GM21381 (cell line): ENCODE measurements around the gene HYKK.
"Not testable (repeated sequence)": the region's sequence is repeated elsewhere in the genome, so short reads cannot be mapped to it uniquely, and the experiment has no call there.

Experiments
- ATAC-seq: cut with Tn5 transposase; IDR thresholded peaks from one replicate; pipeline ENCODE4 v1.9.1; 2021; ENCODE audit warnings: mild to moderate bottlenecking, moderate library complexity; ENCODE audit not compliant: unreplicated experiment

Gene HYKK

DNA sequence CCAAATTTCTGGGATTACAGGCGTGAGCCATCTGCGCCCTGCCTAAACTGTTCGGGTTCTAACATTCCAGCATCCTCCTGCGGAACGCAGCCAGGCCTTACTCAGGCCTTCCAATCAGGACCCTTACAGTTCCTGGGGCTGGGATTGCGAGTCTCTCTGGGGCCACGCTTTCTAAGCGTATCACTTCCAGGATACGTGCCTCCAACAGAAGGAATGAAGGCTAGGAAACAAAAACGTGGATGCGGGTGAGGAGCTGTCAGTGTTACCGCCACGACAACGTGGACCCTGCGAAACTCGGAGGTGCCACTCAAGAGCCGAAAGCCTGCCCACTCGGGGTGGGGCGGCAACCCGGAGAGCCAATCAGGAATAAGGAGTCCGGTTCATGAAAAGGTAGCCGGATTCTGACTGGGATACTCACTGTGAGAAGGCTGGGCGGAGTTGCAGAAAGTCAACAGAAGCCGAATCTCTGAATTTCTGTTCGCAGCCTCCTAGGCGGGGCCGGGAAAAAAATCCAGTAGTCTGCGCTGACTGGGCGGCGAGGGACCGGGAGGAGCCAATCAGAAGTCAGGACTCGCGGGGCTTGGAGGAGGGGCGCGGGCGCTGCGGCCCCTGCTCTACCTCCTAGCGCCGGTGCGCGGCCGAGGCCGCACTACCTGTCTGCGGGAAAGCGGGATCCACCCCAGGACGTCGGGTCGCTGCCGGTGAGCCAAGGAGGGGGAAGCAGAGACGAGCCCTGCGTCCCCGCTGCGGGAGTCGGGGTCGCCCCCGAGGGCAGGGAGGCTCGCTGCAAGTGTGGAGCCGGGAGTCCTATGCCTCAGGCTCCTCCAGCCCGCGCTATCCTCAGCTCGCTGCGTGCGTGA lies at the start of gene HYKK:
Gene HYKK, plus strand, starts transcription at position 607 of the 860 bp plus-strand sequence. CDS start 5,512 bp downstream, outside the sequence.
- peak; percentile 74 for ATAC-seq

DNA sequence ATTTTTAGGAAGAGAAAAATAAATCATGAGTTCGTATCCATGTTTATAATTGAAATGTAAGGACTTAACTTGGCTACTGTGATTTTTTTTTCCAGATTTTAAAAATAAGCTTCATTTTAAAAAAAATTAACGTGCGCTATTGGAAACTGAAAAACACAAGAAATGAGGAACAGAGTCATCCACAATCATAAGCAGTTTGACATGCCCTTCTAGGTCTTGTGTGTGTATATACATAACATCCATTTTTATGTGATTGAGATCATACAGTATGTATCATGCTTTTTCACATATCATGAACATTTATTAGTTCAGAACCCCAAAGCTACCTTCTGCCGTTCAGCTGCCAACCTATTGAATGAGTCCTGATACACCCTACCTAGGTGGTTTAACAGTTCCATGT lies 46.6 kb upstream of the HYKK start:
- no peak for ATAC-seq

- ATAC-seq = no peak
Observed at GRCh38 chr15:78461171-78461888, 46.0 kb upstream of the HYKK start.

DNA sequence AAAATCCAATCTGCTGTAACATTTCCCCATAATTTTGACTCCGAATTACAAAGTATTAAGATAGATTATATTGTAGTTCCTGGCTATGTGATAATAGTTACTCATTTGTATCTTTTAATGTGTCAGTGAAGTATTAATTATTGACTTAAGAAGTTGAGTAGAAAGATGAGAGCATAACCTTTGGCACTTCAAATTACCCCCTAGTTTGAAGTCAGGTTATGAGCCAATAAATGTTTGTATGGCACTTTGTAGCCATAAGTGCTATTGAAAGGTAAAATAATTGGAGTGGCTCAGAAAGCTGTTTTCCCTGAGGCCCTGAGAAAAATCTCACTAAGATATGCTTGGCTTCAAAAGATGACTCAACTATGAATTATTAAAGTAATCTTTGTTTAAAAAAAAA lies 38.3 kb upstream of the HYKK start:
- no peak for ATAC-seq

DNA sequence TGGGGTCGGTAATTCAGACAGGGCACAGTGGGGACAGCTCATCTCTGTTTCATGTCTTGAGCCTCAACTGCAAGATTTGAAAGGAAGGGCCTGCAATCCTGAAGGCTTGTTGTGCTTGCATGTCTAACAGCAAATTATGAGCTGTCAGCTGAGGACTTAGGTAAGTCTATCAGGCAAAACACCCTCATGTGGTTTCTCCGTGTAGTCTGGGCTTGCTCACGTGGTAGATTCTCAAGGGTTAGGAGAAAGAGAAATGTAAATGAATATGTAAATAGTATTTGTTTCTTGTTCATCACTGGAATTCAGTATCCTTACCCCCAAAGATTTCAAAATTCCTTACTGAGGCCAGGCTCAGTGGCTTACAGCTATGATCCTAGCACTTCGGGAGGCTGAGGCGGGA lies 30.1 kb upstream of the HYKK start:
- ATAC-seq = no peak

DNA sequence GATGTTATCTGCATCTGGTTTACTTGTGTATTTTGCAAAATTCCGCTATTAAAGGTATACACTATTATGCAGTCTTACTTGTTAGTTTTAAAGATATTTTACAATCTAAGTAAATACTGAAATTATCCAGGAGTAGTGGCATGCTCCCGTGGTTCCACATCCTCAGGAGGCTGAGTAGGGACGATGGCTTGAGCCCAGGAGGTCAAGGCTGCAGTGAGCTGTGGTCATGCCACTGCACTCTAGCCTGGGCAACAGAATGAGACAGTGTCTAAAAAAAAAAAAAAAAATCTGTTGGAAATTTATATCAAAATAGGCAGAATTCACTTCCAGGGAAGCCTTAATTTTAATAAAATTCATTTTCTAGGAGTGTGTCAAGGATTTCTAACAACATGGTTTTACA lies 27.7 kb upstream of the HYKK start:
- ATAC-seq = no peak

GRCh38 chr15:78481917-78482316 lies 25.5 kb upstream of the HYKK start:
- ATAC-seq = no peak

DNA sequence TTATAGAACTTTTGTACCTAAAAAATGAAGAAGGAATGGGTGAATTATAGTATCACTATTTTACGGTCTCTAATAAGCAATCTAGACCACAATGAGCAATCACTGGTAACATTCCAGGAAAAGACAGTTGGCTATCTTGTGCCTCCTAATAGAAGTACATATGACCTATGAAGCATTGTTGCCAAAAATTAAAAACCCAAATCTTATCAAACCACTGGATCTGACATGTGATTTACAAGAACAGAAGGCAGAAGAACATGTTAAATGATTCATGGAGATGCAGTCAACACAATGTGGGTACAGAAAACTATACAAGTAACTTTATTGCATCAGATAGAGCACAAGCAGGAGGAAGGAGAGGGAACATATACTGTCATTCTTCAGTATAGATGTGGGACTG lies 14.5 kb upstream of the HYKK start:
- ATAC-seq = no peak

GRCh38 chr15:78501857-78502256 lies 5.5 kb upstream of the HYKK start:
- no peak for ATAC-seq

- ATAC-seq = no peak
Observed at GRCh38 chr15:78502641-78503040, 4.7 kb upstream of the HYKK start.

- ATAC-seq = peak; percentile 26
Observed at GRCh38 chr15:78507831-78508160, 419 bp downstream of the HYKK start.

GRCh38 chr15:78508272-78508671 lies 895 bp downstream of the HYKK start:
- no peak for ATAC-seq

DNA sequence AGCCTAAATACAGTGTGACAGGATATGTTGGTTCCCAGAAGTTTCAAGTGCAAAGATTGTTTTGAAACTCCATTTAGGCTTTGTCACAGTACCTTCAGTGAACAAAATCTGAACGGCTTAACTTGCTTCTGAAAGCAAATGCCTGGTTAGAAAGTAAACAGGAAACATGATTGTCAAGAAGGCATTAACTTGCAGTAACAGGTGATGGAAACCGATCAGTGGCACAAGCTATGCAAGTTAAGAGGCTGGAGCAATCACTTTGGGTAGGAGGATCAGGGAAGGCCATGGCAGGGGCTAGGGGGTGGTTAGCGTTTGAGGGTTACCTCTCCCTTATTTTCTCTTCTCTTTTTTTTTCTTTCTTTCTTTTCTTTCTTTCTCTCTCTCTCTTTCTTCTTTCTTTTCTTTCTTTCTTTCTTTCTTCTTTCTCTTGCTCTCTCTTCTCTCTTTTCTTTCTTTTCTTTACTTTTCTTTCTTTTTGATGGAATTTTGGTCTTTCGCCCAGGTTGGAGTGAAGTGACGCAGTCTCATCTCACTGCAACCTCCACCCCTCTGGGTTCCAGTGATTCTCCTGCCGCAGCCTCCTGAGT lies 2.4 kb downstream of the HYKK start:
- no peak for ATAC-seq

DNA sequence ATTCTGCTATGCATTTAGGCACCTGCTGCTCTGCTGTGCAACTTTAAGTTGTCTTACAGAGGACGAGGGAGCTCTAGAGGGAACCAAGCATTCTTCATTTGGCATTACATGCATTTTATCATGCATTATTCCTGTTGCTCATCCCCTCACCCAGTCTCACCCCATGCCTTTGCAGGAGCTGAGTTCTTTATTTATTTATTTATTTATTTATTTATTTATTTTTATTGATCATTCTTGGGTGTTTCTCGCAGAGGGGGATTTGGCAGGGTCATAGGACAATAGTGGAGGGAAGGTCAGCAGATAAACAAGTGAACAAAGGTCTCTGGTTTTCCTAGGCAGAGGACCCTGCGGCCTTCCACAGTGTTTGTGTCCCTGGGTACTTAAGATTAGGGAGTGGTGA lies 12.7 kb downstream of the HYKK start:
- ATAC-seq = not testable (repeated sequence)

GRCh38 chr15:78524230-78524629 lies 16.9 kb downstream of the HYKK start:
- ATAC-seq = no peak

- ATAC-seq = no peak
Observed at GRCh38 chr15:78527325-78527724, 19.9 kb downstream of the HYKK start.

GRCh38 chr15:78533331-78533730 lies 26.0 kb downstream of the HYKK start:
- ATAC-seq = no peak

- no peak for ATAC-seq
Observed at GRCh38 chr15:78536134-78536533, 28.8 kb downstream of the HYKK start.

- ATAC-seq = no peak
Observed at GRCh38 chr15:78537266-78537905, 30.0 kb downstream of the HYKK start.

GRCh38 chr15:78538358-78538757 lies 31.0 kb downstream of the HYKK start:
- no peak for ATAC-seq

- ATAC-seq = not testable (repeated sequence)
Observed at GRCh38 chr15:78539464-78540140, 32.2 kb downstream of the HYKK start.
